ENCODE data around the gene SLC6A1.

GRCh38 chr3:11071096-11071755, 78.7 kb downstream of the SLC6A1 start:
- no peak for TF ChIP-seq CTCF (conservative IDR thresholded peaks at IDR 0.05; ENCODE audit: low read depth, low read length)
- no peak for TF ChIP-seq EZH2 (IDR thresholded peaks at IDR 0.05; ENCODE audit: borderline replicate concordance, low read depth, low read length, poor library complexity, severe bottlenecking)
